GM12874 (cell line): ENCODE measurements around the gene DSCAM.

Experiments
- TF ChIP-seq, protein P1 (sequence below): IDR thresholded peaks from 2 replicates; pipeline ENCODE4 v1.5.1; 2011; ENCODE audit warnings: low read depth, mild to moderate bottlenecking, control low read depth, low read length, moderate library complexity; ENCODE audit not compliant: insufficient read depth

The DSCAM gene

DNA sequence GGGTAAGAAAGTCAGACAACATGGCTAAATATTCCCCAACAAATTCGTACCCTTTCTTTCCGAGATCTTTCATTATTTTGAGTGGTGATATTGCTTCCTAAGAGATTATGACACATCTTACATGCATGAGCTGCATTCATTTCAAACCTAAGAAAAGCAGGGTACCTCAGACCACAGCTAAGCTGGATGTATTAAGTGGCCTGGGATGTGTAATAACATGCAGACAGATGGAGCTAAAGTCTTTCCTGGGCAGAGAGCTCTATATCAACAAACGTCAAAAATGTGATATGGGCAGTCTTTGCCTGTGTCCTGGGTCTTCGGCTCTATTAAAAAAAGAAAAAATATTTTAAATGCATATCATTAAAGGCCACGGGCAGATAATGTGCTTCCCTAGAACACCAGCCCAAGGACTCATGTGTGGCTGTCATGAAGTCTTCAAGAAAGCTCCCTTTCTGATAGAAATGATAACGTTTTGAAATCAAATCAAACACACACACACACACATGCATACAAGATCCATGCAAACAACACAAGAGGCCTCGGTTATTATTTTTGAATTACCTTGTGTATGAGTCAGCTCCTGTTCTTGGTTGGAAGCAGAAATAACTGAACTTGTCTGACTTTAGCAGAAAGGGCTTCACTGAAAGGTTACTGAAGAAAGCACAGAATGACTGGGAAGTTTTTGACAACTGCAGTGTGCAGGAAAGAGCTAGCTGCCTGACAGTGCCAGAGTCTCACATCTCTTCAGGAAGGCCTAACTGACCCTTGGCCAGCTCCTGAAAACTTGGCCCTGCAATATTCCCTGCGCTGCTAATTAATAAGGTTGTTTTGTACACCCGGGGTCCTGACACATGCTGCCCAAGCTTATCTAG lies 231.2 kb downstream of the DSCAM start:
- TF ChIP-seq, protein P1, sequence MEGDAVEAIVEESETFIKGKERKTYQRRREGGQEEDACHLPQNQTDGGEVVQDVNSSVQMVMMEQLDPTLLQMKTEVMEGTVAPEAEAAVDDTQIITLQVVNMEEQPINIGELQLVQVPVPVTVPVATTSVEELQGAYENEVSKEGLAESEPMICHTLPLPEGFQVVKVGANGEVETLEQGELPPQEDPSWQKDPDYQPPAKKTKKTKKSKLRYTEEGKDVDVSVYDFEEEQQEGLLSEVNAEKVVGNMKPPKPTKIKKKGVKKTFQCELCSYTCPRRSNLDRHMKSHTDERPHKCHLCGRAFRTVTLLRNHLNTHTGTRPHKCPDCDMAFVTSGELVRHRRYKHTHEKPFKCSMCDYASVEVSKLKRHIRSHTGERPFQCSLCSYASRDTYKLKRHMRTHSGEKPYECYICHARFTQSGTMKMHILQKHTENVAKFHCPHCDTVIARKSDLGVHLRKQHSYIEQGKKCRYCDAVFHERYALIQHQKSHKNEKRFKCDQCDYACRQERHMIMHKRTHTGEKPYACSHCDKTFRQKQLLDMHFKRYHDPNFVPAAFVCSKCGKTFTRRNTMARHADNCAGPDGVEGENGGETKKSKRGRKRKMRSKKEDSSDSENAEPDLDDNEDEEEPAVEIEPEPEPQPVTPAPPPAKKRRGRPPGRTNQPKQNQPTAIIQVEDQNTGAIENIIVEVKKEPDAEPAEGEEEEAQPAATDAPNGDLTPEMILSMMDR = no peak

- TF ChIP-seq, protein P1 = no peak
Observed at GRCh38 chr21:40613546-40614030, 233.4 kb downstream of the DSCAM start.

GRCh38 chr21:40610345-40610744 lies 236.6 kb downstream of the DSCAM start:
- TF ChIP-seq, protein P1 = no peak

DNA sequence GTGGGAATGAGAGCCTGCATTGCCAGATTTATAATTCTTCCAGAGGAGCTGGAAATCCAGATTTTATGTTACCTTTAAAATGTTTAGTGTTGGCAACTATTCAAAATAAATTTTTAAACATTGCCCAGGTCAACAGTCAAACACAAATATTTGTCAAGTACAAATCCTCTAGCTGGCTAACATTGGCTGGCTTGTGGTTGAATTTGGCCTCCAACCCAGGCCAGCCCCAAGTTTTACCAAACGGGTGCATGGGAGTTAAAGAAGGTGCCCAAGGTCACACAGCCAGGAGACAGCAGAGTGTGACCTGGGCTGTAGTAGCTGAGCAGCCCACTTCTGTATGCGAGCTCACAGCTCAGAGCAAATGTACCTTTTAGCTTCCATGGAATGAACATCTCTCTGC lies 240.6 kb downstream of the DSCAM start:
- TF ChIP-seq, protein P1 = no peak

DNA sequence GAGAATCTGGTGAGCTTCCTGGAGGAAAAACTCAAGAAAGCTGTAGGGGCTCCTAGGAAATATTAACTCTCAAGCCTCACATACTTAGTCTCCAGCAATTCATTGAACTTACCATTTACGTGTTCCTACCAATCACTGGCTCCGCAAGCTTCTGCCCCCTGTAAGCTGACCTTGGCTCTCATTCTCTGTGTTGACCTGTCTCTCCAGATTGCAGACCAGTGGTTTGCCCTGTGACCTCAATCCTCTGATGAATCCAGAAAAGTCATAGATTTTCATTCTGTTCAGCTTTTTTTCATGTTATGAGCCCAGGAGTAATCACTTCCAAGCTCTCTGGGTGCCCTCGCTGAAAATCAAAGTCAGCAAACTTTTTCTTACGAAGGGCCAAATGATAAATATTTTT lies 241.9 kb downstream of the DSCAM start:
- TF ChIP-seq, protein P1 = no peak

DNA sequence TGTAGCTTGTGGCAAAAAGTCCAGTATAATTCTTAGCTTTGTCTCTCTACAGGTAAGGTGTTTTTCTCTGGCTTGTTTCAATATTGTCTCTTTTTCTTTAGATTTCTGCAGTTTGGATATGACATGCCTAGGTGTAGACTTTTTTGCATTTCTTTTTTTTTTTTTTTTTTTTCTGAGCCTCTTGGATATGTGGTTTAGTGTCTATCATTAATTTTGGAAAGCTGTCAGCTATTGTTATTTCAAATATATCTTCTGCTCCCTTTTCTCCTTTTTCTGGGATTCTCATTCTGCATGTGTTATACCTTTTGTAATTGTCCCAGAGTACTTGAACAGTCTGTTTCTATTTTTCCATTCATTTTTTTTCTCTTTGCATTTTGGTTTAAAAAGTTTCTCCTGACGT lies 243.2 kb downstream of the DSCAM start:
- TF ChIP-seq, protein P1 = no peak

- TF ChIP-seq, protein P1 = no peak
Observed at GRCh38 chr21:40602080-40602479, 244.9 kb downstream of the DSCAM start.
